HCT116 (cell line): Measurements from ENCODE around the gene DLG2. TPM values are rescaled to one million over a fixed set of nuclear protein-coding genes. Genes with fewer than 3 reads are reported as not detected.

Experiments used
- ATAC-seq: fragments of 200-7000 bp; cut with Tn5 transposase; 2 replicates; pipeline ENCODE4 v1.9.1; 2020; ENCODE audit warnings: mild to moderate bottlenecking, moderate library complexity
- BruUV-seq: library from RNA; stranded (reverse); fragments of 400-500 nt; replicated peaks from 2 replicates; lab custom pipeline; 2021; lab: Mats Ljungman, UMichigan
- CTCF ChIA-PET: fragments of 300-600 bp; sonication (Branson Sonifier 250); formaldehyde crosslinking; loops from one replicate; lab custom pipeline; 2021; ENCODE audit warnings: antibody characterized with exemption; lab: Charles Lee
- POLR2A ChIA-PET: fragments of 300-600, 350-600 bp; sonication (Branson Sonifier 250); formaldehyde crosslinking; loops from one replicate; lab custom pipeline; 2021; ENCODE audit warnings: antibody characterized with exemption; lab: Charles Lee
- RAD21 ChIA-PET, 2 experiments: fragments of 300-600 bp; sonication (Branson Sonifier 250); formaldehyde crosslinking; loops; one replicate each; lab custom pipeline; 2023; ENCODE audit warnings: low total read pairs in 2 of 2; ENCODE audit not compliant: uncharacterized antibody in 2 of 2, unreplicated experiment in 2 of 2, low non-redundant PET in 1 of 2; lab: Charles Lee
- DNase-seq: peaks from one replicate; pipeline ENCODE4 v3.0.0-alpha.2; 2010; ENCODE audit warnings: low read depth, low spot score
- H2AFZ ChIP-seq: fragments of 200-600 bp; shearing (Covaris generic), sonication (generic); 2 replicates; pipeline ENCODE4 v1.6.1; 2017; ENCODE audit warnings: low read depth, mixed run types, mixed read lengths, antibody characterized with exemption, low read length; ENCODE audit not compliant: poor library complexity, severe bottlenecking
- H3K27ac ChIP-seq: 2 replicates; pipeline ENCODE4 v1.5.1; 2012; ENCODE audit warnings: low read depth, low read length
- H3K27me3 ChIP-seq: fragments of 200-600 bp; sonication (generic); 2 replicates; pipeline ENCODE4 v1.6.1; 2016; ENCODE audit warnings: mixed run types, low read length, mixed read lengths; ENCODE audit not compliant: insufficient read depth
- H3K36me3 ChIP-seq, 2 experiments: fragments of 200-500 bp in 1 of 2; fragments of 200-600 bp in 1 of 2; sonication (Bioruptor generic) in 1 of 2; sonication (generic) in 1 of 2; 2 replicates each; pipeline versions ENCODE4 v1.5.1 to v1.6.1; 2014 to 2016; ENCODE audit warnings: low read length in 2 of 2, inconsistent platforms in 1 of 2, mixed read lengths in 1 of 2, mixed run types in 1 of 2; ENCODE audit not compliant: insufficient read depth in 2 of 2, control insufficient read depth in 1 of 2
- H3K4me1 ChIP-seq, 2 experiments: fragments of 200-600 bp in 1 of 2; sonication (generic) in 1 of 2; 2 replicates each; pipeline versions ENCODE4 v1.5.1 to v1.6.1; 2012 to 2017; ENCODE audit warnings: low read length in 2 of 2, inconsistent platforms in 1 of 2, mild to moderate bottlenecking in 1 of 2, mixed read lengths in 1 of 2, mixed run types in 1 of 2, moderate library complexity in 1 of 2; ENCODE audit not compliant: insufficient read depth in 2 of 2, control insufficient read depth in 1 of 2
- H3K4me2 ChIP-seq: fragments of 200-600 bp; sonication (generic); 2 replicates; pipeline ENCODE4 v1.6.1; 2017; ENCODE audit warnings: mixed run types, low read length, mixed read lengths
- H3K4me3 ChIP-seq, 2 experiments: fragments of 200-600 bp in 1 of 2; sonication (generic) in 1 of 2; replicated peaks in 1 of 2; 2 replicates each; pipeline ENCODE4 v1.5.1; 2011 to 2016; ENCODE audit warnings: low read length in 2 of 2, control low read depth in 1 of 2, low read depth in 1 of 2, mild to moderate bottlenecking in 1 of 2, mixed read lengths in 1 of 2, mixed run types in 1 of 2
- H3K79me2 ChIP-seq: fragments of 200-600 bp; sonication (generic); 2 replicates; pipeline ENCODE4 v1.6.1; 2017; ENCODE audit warnings: mild to moderate bottlenecking, mixed run types, low read length, moderate library complexity, mixed read lengths; ENCODE audit not compliant: insufficient read depth
- H3K9ac ChIP-seq: fragments of 200-600 bp; sonication (generic); 2 replicates; pipeline ENCODE4 v1.6.1; 2016; ENCODE audit warnings: low read length, mixed read lengths
- H3K9me2 ChIP-seq: fragments of 200-600 bp; sonication (generic), shearing (Covaris generic); 2 replicates; pipeline ENCODE4 v1.6.1; 2017; ENCODE audit warnings: mixed run types, mild to moderate bottlenecking, moderate library complexity; ENCODE audit not compliant: insufficient read depth
- H3K9me3 ChIP-seq, 2 experiments: fragments of 200-500 bp in 1 of 2; fragments of 200-600 bp in 1 of 2; sonication (Bioruptor generic) in 1 of 2; sonication (generic) in 1 of 2; 2 replicates each; pipeline ENCODE4 v1.6.1; 2014 to 2017; ENCODE audit warnings: low read length in 2 of 2, mixed read lengths in 2 of 2, inconsistent platforms in 1 of 2, low read depth in 1 of 2, mild to moderate bottlenecking in 1 of 2, mixed run types in 1 of 2, moderate library complexity in 1 of 2; ENCODE audit not compliant: control insufficient read depth in 1 of 2, insufficient read depth in 1 of 2
- H4K20me1 ChIP-seq: fragments of 200-600 bp; sonication (generic), shearing (Covaris generic); 2 replicates; pipeline ENCODE4 v1.6.1; 2017; ENCODE audit warnings: mixed run types, mild to moderate bottlenecking, moderate library complexity; ENCODE audit not compliant: insufficient read depth
- CBX3 ChIP-seq: IDR thresholded peaks from 2 replicates; pipeline ENCODE4 v1.6.1; 2012; ENCODE audit warnings: low read depth
- ELF1 ChIP-seq: IDR thresholded peaks from 2 replicates; pipeline ENCODE4 v1.6.1; 2012; ENCODE audit warnings: low read depth, borderline replicate concordance
- EZH2 ChIP-seq: fragments of 200-600 bp; sonication (generic); IDR thresholded peaks from 2 replicates; pipeline ENCODE4 v1.6.1; 2017; ENCODE audit warnings: antibody characterized with exemption, mixed run types
- FOSL1 ChIP-seq: IDR thresholded peaks from 2 replicates; pipeline ENCODE4 v1.6.1; 2012; ENCODE audit warnings: low read depth
- JUND ChIP-seq: IDR thresholded peaks from 2 replicates; pipeline ENCODE4 v1.6.1; 2012
- POLR2AphosphoS5 ChIP-seq: IDR thresholded peaks from 2 replicates; pipeline ENCODE4 v1.6.1; 2011; ENCODE audit warnings: mild to moderate bottlenecking, low read depth, low read length, moderate library complexity
- RAD21 ChIP-seq: IDR thresholded peaks from 2 replicates; pipeline ENCODE4 v1.6.1; 2012; ENCODE audit warnings: low read depth, mild to moderate bottlenecking
- REST ChIP-seq: IDR thresholded peaks from 2 replicates; pipeline ENCODE4 v1.6.1; 2012; ENCODE audit warnings: low read depth
- YY1 ChIP-seq: IDR thresholded peaks from 2 replicates; pipeline ENCODE4 v1.6.1; 2011; ENCODE audit warnings: low read length, low read depth, moderate library complexity, mild to moderate bottlenecking; ENCODE audit not compliant: insufficient replicate concordance; ENCODE audit errors: extremely low read depth
- intact Hi-C: fragments of 100-400 bp; cut with micrococcal nuclease; formaldehyde crosslinking; loops from 2 replicates; pipeline ENCODE4 v1.10.0; 2022
- total RNA-seq: library from RNA; stranded (reverse); gene quantifications from one replicate; pipeline ENCODE4 v1.2.1, GENCODE V29; 2021; ENCODE audit not compliant: unreplicated experiment

The DLG2 gene
- total RNA-seq, 1 experiment from 2014 or later, result 2.4 TPM

GRCh38 chr11:84544566-84544965 lies 1082.6 kb downstream of the DLG2 start:
- no peak overlapping the region for H3K9ac ChIP-seq
- no peak overlapping the region for H3K27ac ChIP-seq
- ATAC-seq, result no peak
- no peak overlapping the region for H2AFZ ChIP-seq
- intact Hi-C loops, result no loop called here
- H3K9me3 ChIP-seq, result no peaks in the 10 kb centered on the region
- no TSS peak for BruUV-seq
- no peaks in the 10 kb centered on the region for H3K36me3 ChIP-seq
- no peak overlapping the region for H3K4me3 ChIP-seq
- TF ChIP-seq CBX3, result no peak
- no peaks in the 10 kb centered on the region for H4K20me1 ChIP-seq
- H3K4me1 ChIP-seq, result no peaks in the 10 kb centered on the region
- H3K9me2 ChIP-seq, result no peaks in the 10 kb centered on the region
- no peaks in the 10 kb centered on the region for H3K27me3 ChIP-seq
- CTCF ChIA-PET, result interaction anchor here (0.6 kb wide), 1 partner anchor 14 kb away, joined by 3 read pairs; no protein-coding TSS in a partner anchor
- no peaks in the 10 kb centered on the region for H3K79me2 ChIP-seq
- POLR2A ChIA-PET, result no interaction called here
- DNase-seq, result no peak
- no peak overlapping the region for H3K4me2 ChIP-seq
- RAD21 ChIA-PET, result no interaction called here

GRCh38 chr11:84543367-84544159 lies 1083.6 kb downstream of the DLG2 start:
- ATAC-seq, result no peak
- Histone ChIP-seq H3K79me2 (no peaks in the 10 kb centered on the region), H3K27ac (no peak overlapping the region), H3K4me3 (no peak overlapping the region), H3K36me3 (no peaks in the 10 kb centered on the region), H2AFZ (no peak overlapping the region), H3K27me3 (no peaks in the 10 kb centered on the region), H3K4me1 (no peaks in the 10 kb centered on the region), H3K9me2 (no peaks in the 10 kb centered on the region), H3K4me2 (no peak overlapping the region), H3K9me3 (no peaks in the 10 kb centered on the region), H4K20me1 (no peaks in the 10 kb centered on the region), H3K9ac (no peak overlapping the region)
- POLR2A ChIA-PET, result no interaction called here
- BruUV-seq, result no TSS peak
- TF ChIP-seq RAD21 (no peak), CBX3 (no peak), REST (no peak), YY1 (no peak), JUND (no peak), EZH2 (no peak), ELF1 (no peak), POLR2AphosphoS5 (no peak), FOSL1 (no peak)
- CTCF ChIA-PET, result no interaction called here
- RAD21 ChIA-PET, result no interaction called here
- intact Hi-C loops, result no loop called here
- DNase-seq, result no peak
